22Rv1 (cell line): ENCODE data around the gene ITCH.
"Not testable (repeated sequence)": the region's sequence is repeated elsewhere in the genome, so short reads cannot be mapped to it uniquely, and the experiment has no call there.

Experiments
- H3K27ac ChIP-seq: fragments of 450-650 bp; 2 replicates; pipeline ENCODE4 v1.5.1; 2017
- ZFX ChIP-seq: fragments of 450-650 bp; IDR thresholded peaks from 2 replicates; pipeline ENCODE4 v1.6.1; 2017; ENCODE audit warnings: antibody characterized with exemption, borderline replicate concordance
- TF ChIP-seq, protein P1 (sequence below): fragments of 450-650 bp; IDR thresholded peaks from 2 replicates; pipeline ENCODE4 v1.5.1; 2017; ENCODE audit warnings: mild to moderate bottlenecking

Gene ITCH

DNA sequence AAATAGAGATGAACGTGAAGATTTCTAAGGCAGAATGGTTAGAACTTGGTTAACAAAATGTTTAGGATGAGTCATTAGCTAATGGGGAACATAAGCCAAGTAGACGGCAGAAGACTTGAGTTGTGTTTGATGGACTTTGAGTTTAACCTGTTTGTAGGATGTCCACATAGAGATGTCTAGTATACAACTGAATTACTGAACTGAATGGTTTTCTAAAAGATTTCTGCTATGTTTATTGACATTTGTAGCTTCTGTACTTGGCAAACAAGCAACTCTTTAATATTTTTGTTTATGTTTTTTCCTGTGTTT lies 98.7 kb downstream of the ITCH start:
- no peak overlapping the region for H3K27ac ChIP-seq
- no peak for TF ChIP-seq ZFX
- TF ChIP-seq, protein P1, sequence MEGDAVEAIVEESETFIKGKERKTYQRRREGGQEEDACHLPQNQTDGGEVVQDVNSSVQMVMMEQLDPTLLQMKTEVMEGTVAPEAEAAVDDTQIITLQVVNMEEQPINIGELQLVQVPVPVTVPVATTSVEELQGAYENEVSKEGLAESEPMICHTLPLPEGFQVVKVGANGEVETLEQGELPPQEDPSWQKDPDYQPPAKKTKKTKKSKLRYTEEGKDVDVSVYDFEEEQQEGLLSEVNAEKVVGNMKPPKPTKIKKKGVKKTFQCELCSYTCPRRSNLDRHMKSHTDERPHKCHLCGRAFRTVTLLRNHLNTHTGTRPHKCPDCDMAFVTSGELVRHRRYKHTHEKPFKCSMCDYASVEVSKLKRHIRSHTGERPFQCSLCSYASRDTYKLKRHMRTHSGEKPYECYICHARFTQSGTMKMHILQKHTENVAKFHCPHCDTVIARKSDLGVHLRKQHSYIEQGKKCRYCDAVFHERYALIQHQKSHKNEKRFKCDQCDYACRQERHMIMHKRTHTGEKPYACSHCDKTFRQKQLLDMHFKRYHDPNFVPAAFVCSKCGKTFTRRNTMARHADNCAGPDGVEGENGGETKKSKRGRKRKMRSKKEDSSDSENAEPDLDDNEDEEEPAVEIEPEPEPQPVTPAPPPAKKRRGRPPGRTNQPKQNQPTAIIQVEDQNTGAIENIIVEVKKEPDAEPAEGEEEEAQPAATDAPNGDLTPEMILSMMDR: no peak

DNA sequence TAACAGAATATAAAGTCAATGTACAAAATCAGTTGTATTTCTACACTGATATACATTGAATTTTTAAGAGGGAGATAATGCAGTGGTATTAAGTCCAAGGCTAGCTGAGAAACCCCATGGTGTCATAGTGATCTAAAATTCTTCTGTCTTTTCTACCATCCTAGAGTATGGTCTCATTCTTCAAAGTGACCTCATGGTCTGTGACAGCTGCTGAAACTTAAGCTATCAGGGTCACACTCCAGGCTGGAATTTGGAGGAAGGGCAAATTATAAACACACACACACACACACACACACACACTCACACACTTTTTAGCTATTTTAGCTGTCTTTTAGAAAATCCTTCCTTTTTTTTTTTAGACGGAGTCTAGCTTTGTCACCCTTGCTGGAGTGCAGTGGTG lies 105.9 kb downstream of the ITCH start:
- no peak overlapping the region for H3K27ac ChIP-seq
- TF ChIP-seq ZFX: no peak
- TF ChIP-seq, protein P1: no peak

DNA sequence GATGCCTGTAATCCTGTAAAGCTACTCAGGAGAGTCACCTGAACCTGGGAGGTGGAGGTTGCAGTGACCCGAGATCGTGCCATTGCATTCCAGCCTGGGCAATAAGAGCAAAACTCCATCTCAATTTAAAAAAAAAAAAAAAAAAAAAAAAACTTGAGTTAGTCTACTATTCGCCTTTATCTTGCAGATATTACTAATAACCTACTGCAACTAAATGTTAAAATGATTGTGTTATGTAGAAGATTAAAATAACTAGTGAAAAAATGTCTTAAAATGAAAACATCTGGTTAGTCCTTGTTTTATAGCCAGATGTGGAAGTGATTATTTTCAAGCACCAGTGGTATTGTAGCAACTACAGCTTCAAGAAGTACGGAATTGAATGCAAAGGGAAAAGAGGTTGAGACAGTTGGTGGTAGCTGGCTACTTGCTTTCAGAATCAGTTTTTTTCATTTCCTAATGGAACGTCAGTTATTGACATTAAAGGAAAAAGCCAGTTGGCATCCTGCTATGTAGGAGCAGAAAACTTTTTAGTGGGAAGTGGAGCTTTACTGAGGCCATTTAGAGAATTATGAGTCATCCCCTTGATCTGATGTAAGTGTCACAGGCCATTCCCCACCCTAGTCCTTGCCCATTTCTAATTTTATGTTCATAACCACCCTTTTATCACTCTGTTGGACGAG lies 109.3 kb downstream of the ITCH start:
- TF ChIP-seq ZFX: no peak
- TF ChIP-seq, protein P1: no peak
- 0 out of 2 replicates have a peak overlapping the region, but pooled peaks have one; percentile 3 for H3K27ac ChIP-seq

DNA sequence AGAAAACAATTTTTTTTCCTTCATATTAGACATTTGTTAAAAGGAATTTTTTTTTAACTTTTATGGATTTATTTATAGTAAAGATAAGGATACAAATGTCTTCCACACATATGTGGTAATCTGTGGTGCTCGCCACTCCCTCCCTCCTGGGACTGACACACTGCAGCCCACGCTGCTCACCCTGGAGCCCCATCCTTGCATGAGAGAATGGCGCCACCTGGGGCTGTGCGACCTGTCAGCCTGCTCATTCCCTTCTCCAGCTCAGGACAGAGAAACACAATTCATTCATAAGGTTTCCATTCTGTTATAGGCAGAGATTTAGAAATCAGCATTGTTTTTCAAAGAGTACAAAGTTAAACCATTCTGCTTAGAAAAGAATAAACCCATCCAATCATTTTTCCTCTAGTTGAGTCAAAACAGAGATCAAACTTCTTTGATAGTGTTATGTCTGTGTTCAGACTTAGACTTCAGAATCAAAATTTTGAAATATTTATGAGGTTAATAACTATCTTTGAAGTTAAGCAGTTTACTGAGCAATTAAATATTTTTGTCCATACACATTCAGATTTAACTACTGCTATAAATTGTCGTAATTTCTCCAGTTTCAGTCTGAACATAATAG lies 110.3 kb downstream of the ITCH start:
- TF ChIP-seq, protein P1: peak; percentile 54
- TF ChIP-seq ZFX: no peak
- no peak overlapping the region for H3K27ac ChIP-seq

DNA sequence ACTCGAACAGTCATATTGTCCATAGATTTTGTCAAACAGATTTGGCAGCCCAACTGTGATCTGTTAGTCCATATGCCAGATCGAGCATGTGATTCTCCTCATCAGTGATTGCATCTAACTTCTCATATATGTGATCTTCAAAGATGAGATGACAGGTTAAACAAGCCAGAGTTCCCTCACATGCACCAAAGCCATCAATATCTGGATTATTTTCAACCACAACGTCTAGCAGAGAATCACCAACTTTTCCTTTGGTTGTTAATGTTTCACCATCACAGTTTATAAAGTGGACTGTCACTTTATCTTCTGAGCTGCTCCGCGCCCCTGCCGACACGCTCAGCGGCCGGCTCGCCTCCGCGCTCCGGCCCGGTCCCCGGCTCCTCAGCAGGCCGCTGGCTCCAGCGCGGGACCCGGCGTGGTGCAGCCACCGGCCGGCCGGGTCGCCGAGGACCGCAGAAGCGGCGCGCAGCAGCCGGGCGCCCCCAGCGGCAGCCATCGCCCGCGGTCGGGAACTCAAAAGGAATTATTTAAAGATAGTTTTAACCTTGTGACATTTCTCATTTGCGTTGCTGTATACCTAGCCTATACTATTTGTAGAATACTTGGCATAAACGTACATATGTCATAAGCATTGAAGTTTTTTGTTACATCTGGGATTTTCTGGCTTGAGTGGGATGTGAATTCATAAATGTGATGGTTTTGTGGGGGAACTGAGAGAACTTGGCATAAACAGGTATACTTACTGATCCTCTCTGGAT lies 113.1 kb downstream of the ITCH start:
- TF ChIP-seq, protein P1: no peak
- no peak for TF ChIP-seq ZFX

DNA sequence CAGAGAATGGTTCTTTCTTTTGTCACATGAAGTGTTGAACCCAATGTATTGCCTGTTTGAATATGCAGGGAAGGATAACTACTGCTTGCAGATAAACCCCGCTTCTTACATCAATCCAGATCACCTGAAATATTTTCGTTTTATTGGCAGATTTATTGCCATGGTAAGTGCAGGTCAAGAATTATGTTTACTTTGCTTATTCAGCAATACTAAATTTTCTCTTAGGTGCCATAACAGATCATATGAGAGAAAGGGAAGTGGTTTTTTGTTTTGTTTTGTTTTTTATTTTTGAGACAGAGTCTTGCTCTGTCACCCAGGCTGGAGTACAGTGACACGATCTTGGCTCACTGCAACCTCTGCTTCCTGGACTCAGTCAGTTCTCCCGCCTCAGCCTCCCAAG lies 116.6 kb downstream of the ITCH start:
- TF ChIP-seq, protein P1: no peak
- TF ChIP-seq ZFX: no peak
- no peak overlapping the region for H3K27ac ChIP-seq

More for the DNA sequence above, 113.1 kb downstream of the ITCH start:
- no peak overlapping the region for H3K27ac ChIP-seq

DNA sequence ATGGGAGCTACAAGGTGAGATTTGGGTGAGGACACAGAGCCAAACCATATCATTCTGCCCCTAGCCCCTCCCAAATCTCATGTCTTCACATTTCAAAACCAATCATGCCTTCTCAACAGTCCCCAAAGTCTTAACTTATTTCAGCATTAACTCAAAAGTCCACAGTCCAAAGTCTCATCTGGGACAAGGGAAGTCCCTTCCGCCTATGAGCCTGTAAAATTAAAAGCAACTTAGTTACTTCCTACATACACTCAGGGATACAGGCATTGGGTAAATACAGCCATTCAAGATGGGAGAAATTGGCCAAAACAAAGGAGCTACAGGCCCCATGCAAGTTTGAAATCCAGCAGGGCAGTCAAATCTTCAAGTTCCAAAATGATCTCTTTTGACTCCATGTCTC lies 119.1 kb downstream of the ITCH start:
- not testable (repeated sequence) for H3K27ac ChIP-seq

DNA sequence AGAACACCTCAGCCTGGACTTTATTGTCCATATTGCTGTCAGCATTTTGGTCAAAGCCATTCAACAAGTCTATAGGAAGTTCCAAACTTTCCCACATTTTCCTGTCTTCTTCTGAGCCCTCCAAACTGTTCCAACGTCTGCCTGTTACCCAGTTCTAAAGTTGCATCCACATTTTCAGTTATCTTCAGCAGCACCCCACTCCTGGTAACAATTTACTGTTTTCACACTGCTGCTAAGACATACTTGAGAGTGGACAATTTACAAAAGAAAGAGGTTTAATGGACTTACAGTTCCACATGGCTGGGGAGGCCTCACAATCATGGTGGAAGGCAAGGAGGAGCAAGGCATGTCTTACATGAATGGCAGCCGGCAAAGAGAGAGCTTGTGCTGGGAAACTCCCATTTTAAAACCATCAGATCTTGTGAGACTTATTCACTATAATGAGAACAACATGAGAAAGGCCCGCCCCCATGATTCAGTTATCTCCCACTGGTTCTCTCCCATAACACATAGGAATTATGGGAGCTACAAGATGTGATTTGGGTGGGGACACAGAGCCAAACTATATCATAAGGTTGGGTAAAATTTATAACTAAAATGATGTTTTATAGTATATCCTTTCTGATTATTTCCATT lies 120.6 kb downstream of the ITCH start:
- H3K27ac ChIP-seq: not testable (repeated sequence)
